HG03280 (cell line): Measurements from ENCODE around the gene DIAPH2.

ENCODE experiments used
- ATAC-seq: cut with Tn5 transposase; IDR thresholded peaks from one replicate; pipeline ENCODE4 v1.9.1; 2021; ENCODE audit warnings: mild to moderate bottlenecking, moderate library complexity; ENCODE audit not compliant: unreplicated experiment

The DIAPH2 gene

DNA sequence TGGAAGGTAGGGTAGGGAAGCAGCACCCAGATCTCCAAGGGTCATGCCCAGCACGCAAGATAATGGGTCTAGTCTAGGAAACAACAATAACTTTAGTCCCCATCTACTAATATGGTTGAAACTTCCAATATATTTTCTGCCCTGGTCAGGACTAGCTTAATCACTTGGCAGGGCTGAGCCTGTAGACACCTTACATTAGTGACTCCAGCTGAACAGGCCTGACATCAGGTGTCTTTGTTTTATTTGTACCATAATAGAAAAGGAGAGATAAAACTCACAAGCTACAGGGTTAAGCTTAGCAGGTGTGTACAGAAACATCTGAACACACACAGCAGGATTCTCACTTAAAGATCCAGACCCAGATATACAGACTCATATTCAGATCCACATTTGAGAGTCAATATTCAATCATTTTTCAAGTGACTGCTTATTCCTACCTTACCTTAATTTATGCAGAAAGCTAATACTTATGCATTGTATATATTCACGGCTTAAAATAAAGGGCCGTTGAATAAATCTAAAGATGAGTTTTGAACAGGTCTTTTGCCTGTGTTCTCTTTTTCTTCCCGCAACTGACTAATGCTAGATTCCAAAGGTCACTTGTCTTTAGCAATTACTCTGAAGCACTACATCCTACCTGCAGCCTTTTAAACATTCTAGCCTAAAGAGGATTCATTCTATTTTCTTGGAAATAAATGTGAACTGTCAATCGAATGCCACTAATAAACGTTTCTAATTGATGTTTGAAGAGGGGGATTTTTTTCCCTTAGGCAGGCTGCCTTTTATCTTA is 944.4 kb downstream of the DIAPH2 start:
- no peak for ATAC-seq

DNA sequence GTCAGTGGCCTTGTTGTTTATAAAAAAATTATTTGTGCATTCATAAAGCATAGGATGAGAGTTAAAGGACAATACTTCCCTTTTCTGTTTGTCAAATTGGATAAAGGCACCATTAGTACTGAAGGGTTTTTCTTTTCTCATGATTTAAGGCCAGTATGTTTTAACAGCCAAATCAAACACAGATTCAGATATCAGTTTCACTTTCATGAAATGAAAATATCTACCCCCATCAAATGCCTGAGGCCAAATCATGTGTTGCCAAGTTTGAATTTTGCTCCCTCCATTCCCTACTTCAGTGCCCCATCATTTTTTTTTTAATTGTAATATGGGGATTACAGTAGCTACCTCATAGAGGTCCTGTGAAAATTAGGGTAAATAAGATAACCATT is 944.9 kb downstream of the DIAPH2 start:
- no peak for ATAC-seq

DNA sequence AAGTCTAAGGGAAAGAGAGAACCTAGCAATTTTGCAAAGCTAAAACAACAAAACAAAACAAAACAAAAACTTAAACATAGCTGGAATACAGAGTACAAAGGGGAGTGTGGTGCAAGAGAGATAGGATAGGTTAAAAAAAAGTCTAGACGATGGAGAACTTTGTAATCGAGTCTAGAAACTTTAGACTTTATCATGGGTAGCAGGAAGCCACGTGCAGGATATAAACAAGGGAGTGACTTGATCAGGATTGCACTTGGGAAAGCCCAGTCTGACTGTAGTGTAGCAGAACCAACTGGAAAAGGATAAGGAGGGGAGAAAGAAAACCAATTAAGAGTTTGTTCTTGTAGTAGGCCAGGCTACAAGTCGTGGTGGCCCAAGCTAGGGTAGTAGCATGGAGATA is 949.2 kb downstream of the DIAPH2 start:
- no peak for ATAC-seq

DNA sequence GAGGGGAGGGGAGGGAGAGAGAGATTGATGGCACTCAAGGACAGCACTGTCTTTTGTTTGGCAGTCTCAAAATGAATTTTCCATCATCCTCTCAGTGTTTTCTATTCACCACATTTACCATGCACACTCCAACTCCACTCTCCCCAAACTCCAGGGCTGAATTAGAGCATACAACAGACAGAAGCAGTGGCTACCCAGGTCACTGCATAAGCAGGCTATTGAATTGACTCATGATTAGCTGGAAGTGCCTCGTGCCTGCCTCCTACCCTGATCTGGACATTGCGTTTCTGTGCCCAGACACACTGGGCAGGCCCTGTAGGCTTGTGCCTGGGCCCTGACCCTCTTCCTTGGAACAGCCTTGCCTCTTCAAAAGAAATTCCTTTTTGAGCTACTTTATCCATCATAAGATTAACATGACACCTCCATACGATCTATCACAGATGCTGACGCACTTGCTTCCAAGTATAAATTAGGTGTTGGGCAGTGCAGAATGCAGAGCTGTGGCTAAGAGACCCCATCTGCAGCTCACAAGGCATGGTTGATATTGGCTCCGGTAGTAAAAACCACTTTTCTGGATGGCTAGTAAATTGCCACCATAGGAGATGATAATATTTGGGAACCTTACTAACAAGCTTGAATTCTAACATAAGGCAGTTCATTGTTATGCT is 952.0 kb downstream of the DIAPH2 start:
- no peak for ATAC-seq

DNA sequence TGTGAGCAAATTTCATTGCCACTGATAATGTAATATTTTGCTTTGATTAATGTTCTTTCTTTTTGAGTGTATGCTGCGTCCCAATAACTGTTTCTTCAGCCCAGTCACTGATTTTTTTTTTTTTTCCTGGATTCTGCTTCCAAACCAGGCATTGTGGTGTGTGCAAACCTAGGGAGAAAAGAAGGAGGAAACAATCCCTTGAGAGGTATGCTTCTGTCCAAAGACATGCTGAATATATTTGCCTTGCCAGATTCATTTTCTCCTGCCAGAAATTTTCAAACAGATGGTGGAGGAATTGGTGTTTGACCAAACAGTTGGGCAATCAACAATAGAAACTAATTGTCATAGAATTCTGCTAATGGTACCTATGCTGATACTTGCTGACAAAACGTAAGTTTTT is 952.6 kb downstream of the DIAPH2 start:
- ATAC-seq, result no peak

DNA sequence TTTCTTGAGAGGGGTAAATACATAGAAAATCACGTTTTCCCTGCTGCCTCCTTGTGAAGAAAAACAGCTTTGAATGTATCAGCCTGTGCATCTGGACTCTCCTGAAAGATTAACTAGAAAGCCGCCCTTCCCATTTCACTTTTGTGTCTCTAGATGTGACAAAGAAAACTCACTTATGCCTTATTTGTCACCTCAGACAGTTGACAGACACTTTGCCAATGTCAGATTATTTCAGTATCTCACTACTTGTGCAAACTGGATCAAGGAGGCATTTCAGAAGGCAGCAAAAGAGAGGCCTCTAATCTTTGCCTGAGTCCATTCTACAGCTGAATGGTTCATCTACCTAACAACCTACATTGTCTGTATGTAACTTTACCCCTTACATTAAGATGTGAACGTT is 954.0 kb downstream of the DIAPH2 start:
- ATAC-seq, result no peak

DNA sequence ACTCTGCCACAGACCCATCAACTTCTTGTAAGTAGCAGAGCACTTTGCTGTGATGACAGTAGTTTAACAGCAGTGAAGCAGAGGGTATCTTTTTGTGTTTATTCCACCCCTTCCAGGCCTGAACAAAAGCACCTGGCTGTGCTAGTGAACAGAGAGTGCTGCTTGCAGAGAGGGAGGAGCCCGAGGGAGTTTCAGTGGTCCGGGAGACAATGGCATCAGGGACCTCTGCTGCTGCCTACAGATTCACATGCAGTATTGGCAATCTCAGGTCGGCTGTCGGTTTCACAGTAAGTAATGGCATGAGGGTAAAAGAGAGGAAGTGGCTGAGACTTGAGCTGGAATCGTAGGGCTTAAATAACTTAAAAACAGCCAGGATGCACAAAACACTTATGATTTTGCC is 954.9 kb downstream of the DIAPH2 start:
- no peak for ATAC-seq
